Colon (tissue), 2 donors: Measurements from ENCODE around the gene PSD.
"Not testable (repeated sequence)": the region's sequence is repeated elsewhere in the genome, so short reads cannot be mapped to it uniquely, and the experiment has no call there.

ENCODE experiments used
- FAIRE-seq: peaks from 2 replicates; lab custom pipeline; 2012; peaks lifted over from hg19 to GRCh38; lab: Jason Lieb, UNC
- donor health status: control.
- donor health status: control.

PSD gene

DNA sequence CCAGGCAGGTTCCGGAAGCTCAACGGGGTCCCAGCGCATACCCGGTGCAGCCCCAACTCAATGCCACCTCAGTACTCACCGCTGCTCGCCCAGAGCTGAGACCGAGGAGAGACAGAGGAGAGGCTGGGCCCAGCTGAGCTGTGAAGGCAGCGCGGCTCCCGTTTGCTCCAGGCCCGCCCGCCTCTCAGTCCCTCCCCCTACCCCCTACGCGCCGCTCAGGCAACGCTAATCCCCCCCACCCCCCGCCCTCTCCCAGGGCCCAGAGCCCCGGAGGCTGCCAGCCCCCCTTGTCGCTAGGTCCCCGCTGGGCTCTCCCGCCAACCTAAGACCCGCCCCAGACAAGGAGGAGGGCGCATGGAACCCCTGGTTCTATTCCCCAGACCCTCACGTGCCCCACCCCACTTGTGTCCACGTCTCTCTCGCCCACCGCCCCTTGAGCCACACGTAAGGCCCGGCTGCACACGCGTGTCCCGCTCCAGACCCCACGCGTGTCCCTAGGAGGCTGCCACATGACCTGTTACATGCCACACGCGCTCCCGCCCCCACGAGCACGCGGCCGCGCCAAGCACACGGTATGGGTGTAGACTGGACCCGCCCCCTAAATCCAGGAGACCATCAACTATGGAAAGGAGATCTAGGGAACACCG, at the start of gene PSD:
TSS of gene PSD (minus strand) at position 164 of the 647 bp plus-strand sequence. CDS start 1,747 bp downstream, outside the sequence.
- FAIRE-seq: no peak

DNA sequence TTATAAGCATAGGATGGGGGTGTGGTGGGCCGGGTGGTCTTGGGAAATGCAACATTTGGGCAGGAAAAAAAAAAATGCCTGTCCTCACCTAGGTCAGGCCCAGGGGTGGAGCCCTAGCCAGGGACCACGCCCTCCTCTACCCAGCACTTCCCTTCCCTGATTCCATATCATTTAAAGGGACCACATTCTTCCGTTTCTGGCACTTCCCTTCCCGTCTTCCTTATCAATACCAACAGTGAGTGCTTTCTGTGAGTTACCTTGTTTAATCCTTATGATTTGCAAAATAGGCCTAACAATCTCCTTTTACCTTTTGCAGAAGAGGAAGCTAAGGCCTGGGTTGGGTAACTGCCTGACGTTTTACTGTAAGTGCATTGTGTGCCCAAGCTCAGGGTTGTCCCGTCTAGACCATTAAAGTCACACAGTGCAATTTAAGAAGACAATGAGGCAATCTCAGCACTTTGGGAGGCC, 49.4 kb upstream of the PSD start:
- no peak for FAIRE-seq

GRCh38 chr10:102467318-102467717, 48.7 kb upstream of the PSD start:
- no peak for FAIRE-seq

GRCh38 chr10:102465466-102465865, 46.9 kb upstream of the PSD start:
- FAIRE-seq: no peak

- no peak for FAIRE-seq
Observed at GRCh38 chr10:102463983-102464382, 45.4 kb upstream of the PSD start.

DNA sequence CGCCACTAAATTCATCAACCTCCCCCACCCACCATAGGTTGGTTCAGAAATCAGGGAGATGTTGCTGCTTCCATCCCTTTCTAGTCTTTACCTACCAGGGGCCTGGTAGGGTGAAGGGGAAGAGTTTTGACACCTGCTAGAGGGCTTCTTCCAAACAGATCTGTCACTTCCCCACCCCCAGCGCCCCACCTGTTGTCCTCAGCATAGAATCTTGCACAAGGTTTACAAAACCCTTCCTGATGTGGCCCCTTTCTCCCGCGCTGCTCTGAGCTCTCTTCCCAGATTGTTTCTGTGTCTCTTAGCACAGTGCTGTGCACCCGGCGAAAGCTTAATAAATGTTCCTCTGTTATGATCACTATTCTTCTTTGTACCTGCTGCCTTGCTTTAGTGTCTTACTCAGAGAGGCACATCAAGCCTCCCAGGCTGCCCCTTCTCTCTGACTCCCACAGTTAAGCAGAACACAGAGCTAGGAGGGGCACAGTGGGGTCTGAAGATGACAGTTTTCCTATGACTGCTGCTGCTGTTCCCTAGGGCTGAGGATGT, 44.0 kb upstream of the PSD start:
- FAIRE-seq: no peak

- FAIRE-seq: no peak
Observed at GRCh38 chr10:102461187-102462054, 42.8 kb upstream of the PSD start.

DNA sequence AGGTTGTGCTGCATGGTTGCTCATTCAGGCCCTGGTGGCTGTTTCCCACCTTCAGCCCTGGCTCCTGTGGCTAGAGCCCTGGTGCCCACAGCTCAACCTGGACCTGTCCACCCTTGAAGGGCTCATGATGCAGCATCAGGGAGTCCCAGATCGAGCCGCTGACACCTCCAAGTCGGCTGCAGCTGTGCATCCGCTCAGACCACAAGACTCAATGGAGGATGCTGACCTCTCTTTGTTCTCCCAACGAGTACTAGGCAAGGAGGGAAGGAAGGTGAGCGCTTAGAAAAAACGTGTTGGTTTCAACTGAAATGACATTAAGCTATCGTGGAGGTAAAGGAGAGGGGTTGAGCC, 42.2 kb upstream of the PSD start:
- no peak for FAIRE-seq

DNA sequence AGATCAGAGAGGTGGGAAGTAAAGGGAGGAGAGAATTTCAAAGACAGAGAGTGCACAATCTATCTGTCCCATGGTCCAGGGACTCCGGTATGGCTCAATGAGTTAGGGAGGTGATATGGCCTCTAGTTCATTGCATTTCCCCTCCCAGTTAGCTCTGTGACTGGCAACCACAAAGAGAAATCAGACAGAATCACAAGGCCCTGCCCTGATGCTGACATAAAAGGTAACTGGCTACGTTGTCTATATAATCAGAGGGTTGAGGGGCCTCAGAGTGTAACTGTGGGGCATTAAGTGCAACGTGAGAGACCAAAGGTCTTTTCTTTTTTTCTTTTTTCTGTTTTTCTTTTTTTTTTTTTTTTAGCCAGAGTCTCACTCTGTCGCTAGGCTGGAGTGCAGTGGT, 40.1 kb upstream of the PSD start:
- FAIRE-seq: no peak

- no peak for FAIRE-seq
Observed at GRCh38 chr10:102457591-102458150, 39.1 kb upstream of the PSD start.

DNA sequence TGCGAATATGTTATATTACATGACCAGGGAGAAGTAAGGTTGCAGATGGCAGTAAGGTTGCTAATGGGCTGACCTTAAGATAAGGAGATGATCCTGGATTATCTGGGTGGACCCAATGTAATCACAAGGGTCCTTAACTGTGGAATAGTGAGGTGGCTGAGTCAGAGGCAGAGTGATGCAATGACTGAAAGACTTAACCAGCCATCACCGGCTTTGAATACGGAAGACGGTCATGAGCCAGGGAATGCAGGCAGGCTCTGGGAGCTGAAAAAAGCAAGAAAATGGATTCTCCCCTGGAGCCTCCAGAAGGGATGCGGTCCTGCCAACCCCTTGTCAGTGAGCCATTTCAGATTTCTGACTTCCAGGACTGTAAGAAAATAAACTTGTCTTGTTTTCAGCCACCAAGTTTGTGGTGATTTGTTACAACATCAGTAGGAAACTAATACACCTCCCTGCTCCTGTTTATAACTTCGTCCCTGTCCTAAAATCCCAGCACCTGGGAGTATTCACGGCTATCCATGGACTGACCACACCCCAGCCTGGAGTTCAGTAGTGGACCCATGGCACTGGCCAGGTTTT, 37.4 kb upstream of the PSD start:
- FAIRE-seq: no peak

- not testable (repeated sequence) for FAIRE-seq
Observed at GRCh38 chr10:102454662-102455487, 36.3 kb upstream of the PSD start.

DNA sequence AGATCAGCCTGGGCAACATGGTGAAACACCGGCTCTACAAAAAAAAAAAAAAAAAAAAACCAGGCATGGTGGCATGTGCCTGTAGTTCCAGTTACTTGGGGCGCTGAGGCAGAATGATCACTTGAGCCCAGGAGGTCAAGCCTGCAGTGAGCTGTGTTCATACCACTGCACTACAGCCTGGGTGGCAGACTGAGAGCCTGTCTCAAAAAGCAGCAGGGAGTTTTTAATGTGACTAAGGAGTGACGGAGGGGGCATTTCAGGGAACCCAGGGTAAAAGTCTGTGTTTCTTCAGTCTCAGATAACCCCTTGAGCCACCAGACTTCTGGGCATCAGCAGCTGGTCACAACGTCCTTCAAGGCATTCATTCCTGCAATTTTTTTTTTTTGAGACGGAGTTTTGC, 34.9 kb upstream of the PSD start:
- no peak for FAIRE-seq

- FAIRE-seq: no peak
Observed at GRCh38 chr10:102452672-102453340, 34.2 kb upstream of the PSD start.

DNA sequence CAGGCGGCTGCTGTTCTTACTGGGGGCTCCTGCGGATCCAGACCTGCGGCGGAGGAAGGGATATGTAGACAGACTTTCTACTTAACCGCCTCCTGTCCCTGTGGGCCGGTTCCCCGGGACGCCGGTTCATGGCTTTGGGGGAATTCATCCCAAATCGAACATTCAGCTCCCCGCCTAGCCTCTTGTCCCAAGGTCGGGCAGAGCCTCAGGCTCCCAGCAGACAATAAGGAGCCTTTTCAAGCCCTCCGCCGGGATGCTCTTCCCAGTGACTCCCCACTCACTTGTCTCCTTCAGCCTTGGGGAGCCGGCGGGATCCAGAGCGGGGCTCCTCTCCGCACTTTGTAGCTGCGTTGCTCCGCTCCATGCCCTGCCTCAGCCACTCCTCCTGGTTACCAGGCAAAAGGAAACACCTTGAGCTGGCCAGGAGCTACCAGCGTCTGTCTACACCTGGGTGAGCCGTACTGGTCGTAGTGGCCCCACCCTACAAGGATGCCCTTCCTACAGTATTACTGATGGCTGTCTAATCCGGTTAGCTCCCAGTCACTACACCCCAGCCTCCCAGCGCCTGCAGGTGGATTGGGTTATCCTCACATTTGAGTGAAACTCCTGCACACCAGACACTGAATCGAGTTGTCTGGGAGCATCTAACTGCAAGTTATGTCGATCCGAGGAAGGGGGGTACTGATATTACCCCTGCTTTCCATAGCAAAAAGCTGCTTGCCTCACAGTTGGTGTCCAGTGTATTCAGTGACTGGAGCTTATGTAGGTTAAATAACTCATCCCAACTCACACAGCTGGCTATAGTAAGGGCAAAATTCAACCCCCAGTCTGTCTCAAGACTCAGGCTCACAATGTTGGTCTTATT, 32.8 kb upstream of the PSD start, which contains the start of gene C10orf95:
TSS of gene C10orf95 (minus strand) at position 439 of the 865 bp plus-strand sequence. CDS start 450 bp downstream, outside the sequence.
- FAIRE-seq: no peak

DNA sequence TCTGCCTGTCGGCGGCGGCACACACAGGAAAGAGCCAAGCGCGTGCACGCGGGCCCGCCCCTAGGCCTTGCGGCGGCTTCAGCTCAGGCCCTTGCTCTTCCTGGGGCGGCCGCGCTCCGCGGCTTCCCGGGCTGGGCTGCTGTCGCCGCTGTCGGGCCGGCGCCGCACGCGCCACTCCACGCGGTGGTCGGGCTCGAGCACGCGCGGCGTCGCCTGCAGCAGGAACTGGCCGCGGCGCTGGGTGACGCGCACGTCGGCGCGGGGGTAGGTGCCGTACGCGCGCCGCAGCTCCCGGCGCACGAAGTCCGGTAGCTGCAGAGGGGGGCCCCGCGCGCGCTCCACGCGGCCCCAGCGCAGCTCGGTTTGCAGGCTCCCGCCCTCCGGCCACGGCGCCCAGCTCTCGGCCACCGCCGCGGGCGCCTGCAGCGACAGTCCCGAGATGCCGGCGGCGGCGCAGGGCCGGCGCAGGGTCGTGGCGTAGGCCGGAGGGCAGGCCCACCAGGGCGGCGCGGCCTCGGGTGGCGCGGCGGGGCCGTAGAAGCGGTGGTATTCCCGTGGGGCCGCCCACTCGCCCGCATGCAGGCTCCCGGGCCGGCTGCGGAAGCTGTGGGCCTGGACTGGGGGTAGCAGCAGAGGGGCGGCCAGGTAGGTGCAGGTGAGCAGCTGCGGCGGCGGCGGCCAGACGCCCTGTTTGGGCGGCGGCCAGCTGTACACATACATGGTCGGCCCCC, 32.0 kb upstream of the PSD start:
- FAIRE-seq: no peak

GRCh38 chr10:102450124-102450373, 31.5 kb upstream of the PSD start:
- FAIRE-seq: no peak

GRCh38 chr10:102449321-102450123, 30.9 kb upstream of the PSD start:
- no peak for FAIRE-seq

DNA sequence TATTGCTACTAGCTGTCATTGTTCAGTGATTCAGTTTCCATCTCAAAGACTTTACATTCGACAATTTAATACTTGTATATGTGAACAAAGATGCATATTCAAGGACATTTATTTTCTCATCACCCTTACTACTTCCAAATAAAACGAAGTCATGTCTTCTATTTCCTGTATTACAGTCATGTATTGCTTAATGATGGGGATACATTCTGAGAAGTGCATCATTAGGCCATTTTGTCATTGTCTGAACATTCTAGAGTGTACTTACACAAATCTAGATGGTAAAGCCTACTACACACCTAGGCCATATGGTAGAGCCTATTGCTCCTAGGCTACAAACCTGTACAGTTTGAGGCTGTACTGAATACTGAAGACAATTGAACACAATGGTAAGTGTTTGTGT, 26.3 kb upstream of the PSD start:
- no peak for FAIRE-seq
